Measurements from ENCODE around the gene PPP1R3C.

Gene PPP1R3C

DNA sequence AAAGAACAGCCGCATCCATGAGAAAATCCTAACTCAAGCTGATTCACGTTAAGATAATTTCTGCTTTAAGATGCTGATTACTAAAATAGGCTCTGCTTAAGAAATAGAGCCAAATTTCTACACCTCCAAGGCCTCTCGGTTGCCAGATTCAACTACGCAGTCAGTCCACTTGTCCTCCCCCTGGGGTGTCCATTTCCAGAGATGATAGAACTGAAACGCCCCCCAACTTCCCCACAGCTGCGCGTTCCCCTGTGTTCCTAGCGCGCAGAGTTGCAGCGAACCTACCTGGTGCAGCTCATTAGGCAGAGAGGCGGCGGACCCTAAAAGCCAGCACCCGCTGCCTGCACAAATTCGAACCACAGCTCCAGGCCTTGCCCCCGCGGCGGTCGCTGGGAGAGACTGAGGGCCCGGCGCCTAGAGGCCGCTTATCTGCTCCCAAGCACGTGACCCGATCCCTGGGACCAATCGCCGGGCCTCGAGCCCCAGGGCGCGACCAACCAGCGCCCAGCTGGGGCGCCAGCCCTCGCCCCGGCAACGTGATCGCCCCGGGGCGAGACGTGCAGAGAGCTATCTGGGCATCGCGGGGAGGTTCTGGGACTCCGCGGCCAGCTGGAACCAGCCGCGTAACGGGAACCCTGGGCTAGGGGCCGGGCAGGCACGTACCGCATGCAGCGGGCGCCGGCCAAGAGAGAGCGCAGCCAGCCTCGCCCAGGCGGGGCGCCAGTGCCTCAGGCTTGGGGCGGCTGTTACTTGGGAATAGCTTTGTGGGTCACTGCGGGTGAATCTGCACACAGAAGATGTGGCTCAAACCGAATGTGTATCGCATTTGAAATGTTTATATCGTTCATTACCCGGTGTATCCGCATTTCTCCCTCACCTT, at the start of gene PPP1R3C:
TSS of gene PPP1R3C (minus strand) at position 401 of the 880 bp plus-strand sequence. CDS start at position 299, 102 bp downstream.
- DNase-seq (ENCODE audit: low read depth) = no peak
- H3K4me3 ChIP-seq (ENCODE audit: low read depth, low read length) = peak within 1 kb of the TSS; percentile 18
- TF ChIP-seq, protein P1, sequence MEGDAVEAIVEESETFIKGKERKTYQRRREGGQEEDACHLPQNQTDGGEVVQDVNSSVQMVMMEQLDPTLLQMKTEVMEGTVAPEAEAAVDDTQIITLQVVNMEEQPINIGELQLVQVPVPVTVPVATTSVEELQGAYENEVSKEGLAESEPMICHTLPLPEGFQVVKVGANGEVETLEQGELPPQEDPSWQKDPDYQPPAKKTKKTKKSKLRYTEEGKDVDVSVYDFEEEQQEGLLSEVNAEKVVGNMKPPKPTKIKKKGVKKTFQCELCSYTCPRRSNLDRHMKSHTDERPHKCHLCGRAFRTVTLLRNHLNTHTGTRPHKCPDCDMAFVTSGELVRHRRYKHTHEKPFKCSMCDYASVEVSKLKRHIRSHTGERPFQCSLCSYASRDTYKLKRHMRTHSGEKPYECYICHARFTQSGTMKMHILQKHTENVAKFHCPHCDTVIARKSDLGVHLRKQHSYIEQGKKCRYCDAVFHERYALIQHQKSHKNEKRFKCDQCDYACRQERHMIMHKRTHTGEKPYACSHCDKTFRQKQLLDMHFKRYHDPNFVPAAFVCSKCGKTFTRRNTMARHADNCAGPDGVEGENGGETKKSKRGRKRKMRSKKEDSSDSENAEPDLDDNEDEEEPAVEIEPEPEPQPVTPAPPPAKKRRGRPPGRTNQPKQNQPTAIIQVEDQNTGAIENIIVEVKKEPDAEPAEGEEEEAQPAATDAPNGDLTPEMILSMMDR (IDR thresholded peaks at IDR 0.05; ENCODE audit: low read depth, low read length, missing control alignments) = no peak

- H3K4me3 ChIP-seq (ENCODE audit: low read depth, low read length) = no peak overlapping the region
- TF ChIP-seq, protein P1 (IDR thresholded peaks at IDR 0.05; ENCODE audit: low read depth, low read length, missing control alignments) = no peak
- DNase-seq (ENCODE audit: low read depth) = no peak
These were observed 48.7 kb upstream of the PPP1R3C start for GRCh38 chr10:91681361-91682276.

DNA sequence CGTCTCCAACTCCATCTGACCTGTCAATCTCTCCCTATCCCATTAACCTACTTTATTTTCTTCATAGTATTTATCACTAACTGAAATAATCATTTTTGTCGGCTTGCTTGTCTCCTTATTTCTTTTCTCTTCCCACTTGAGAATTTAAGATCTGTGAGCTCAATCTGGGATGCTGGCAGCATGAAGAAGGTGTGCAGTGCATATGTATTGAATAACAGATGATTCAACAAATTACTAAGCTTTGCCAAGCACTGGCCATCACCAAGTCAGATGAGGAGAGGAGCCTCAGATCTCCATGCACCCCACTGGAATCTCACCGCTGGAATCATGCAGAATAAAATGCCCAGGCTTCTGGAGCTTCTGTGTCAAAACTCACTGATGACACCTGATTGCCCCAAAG, 47.6 kb upstream of the PPP1R3C start:
- TF ChIP-seq, protein P1 (IDR thresholded peaks at IDR 0.05; ENCODE audit: low read depth, low read length, missing control alignments) = no peak
- no peak for DNase-seq (ENCODE audit: low read depth)
- no peak overlapping the region for H3K4me3 ChIP-seq (ENCODE audit: low read depth, low read length)

DNA sequence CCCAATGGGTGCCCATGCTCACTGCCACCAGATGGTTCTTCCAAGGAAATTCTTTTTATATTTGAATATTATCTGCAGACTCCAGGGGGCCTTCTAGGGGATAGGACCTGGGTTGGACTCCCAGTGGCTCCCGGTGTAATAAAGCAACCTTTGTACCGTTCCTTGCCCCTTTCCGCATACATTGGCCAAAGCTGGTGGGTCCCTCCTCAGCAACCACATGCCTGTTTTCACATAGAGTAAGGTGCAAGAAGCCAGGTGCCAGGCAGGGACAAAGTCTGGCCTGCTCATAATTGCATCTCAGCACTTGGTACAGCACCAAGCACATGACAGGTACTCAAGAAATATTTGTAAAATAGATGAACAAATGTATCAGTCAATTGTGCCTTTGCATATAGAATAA, 46.4 kb upstream of the PPP1R3C start:
- DNase-seq (ENCODE audit: low read depth) = no peak
- TF ChIP-seq, protein P1 (IDR thresholded peaks at IDR 0.05; ENCODE audit: low read depth, low read length, missing control alignments) = no peak
- H3K4me3 ChIP-seq (ENCODE audit: low read depth, low read length) = no peak overlapping the region

GRCh38 chr10:91677911-91678310, 45.0 kb upstream of the PPP1R3C start:
- H3K4me3 ChIP-seq (ENCODE audit: low read depth, low read length) = no peak overlapping the region
- TF ChIP-seq, protein P1 (IDR thresholded peaks at IDR 0.05; ENCODE audit: low read depth, low read length, missing control alignments) = no peak
- DNase-seq (ENCODE audit: low read depth) = no peak

DNA sequence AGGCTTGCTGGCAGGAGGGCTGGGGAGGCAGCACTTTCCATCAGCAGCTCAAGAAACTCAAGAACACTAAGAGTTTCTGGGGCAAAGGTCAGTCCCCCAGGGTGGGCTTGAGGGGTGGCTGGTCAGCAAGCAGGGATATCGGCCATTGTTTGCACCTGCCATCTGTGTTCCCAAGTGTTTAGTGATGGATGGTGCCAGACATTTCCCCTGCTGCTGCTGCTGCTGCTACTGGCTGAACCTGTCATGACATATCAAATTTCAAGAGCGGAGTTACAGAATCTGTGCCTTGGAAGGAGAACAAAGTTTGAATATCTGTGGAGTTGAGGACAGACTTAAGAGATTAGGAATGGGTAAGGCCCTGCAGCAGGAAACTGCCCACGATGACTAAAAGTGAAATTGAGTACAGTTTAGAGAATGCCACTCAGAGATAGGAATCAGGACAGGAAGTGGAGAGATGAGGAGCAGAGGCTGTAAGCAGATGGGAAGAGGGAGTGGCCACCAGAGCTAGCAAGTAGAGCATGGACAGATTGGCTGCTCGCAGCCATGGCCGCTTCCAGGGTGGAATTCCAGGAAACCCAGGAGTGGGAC, 39.2 kb upstream of the PPP1R3C start:
- TF ChIP-seq, protein P1 (IDR thresholded peaks at IDR 0.05; ENCODE audit: low read depth, low read length, missing control alignments) = no peak
- DNase-seq (ENCODE audit: low read depth) = no peak
- no peak overlapping the region for H3K4me3 ChIP-seq (ENCODE audit: low read depth, low read length)
